ENCODE results near the gene MYOF.

DNA sequence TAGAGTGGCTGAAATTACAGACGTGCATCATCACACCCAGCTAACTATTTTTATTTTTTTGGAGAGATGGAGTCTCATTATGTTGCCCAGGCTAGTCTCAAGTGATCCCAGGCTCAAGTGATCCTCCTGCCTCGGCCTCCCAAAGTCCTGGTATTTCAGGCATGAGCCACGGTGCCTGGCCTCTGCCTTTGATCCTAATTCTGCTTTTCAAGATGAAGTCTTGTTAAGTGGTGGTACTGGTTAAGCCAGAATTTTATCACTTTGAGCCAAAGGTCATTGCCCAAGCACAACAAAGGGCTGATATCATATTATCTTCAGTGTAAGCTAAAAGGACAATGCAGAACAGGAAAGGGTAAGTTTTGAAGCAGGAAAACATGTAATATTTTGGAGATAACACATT, 64.2 kb downstream of the MYOF start:
- TF ChIP-seq, protein P1, sequence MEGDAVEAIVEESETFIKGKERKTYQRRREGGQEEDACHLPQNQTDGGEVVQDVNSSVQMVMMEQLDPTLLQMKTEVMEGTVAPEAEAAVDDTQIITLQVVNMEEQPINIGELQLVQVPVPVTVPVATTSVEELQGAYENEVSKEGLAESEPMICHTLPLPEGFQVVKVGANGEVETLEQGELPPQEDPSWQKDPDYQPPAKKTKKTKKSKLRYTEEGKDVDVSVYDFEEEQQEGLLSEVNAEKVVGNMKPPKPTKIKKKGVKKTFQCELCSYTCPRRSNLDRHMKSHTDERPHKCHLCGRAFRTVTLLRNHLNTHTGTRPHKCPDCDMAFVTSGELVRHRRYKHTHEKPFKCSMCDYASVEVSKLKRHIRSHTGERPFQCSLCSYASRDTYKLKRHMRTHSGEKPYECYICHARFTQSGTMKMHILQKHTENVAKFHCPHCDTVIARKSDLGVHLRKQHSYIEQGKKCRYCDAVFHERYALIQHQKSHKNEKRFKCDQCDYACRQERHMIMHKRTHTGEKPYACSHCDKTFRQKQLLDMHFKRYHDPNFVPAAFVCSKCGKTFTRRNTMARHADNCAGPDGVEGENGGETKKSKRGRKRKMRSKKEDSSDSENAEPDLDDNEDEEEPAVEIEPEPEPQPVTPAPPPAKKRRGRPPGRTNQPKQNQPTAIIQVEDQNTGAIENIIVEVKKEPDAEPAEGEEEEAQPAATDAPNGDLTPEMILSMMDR (optimal IDR thresholded peaks at IDR 0.05 in 1 of 3, IDR thresholded peaks at IDR 0.05 in 1 of 3, conservative IDR thresholded peaks at IDR 0.05 in 1 of 3; ENCODE audit: extremely low read depth in 1 of 3, insufficient read depth in 2 of 3, low read length in 3 of 3) = no peak
- no peak for TF ChIP-seq EZH2 (IDR thresholded peaks at IDR 0.05; ENCODE audit: low read length)
